Lower leg skin (tissue), 3 donors: Measurements from ENCODE around the gene VSX1.

Experiments
- POLR2A ChIP-seq, 2 donors: fragments of 450-650 bp; IDR thresholded peaks; one replicate each; pipeline ENCODE4 v1.6.1; 2016 to 2017; ENCODE audit warnings: antibody characterized with exemption in 2 of 2, mild to moderate bottlenecking in 1 of 2, moderate library complexity in 1 of 2
- TF ChIP-seq, protein P1 (sequence below), 3 donors: fragments of 450-650 bp; IDR thresholded peaks; one replicate each; pipeline ENCODE4 v1.5.1; 2016; ENCODE audit warnings: antibody characterized with exemption in 3 of 3, mild to moderate bottlenecking in 3 of 3, moderate library complexity in 2 of 3

DNA sequence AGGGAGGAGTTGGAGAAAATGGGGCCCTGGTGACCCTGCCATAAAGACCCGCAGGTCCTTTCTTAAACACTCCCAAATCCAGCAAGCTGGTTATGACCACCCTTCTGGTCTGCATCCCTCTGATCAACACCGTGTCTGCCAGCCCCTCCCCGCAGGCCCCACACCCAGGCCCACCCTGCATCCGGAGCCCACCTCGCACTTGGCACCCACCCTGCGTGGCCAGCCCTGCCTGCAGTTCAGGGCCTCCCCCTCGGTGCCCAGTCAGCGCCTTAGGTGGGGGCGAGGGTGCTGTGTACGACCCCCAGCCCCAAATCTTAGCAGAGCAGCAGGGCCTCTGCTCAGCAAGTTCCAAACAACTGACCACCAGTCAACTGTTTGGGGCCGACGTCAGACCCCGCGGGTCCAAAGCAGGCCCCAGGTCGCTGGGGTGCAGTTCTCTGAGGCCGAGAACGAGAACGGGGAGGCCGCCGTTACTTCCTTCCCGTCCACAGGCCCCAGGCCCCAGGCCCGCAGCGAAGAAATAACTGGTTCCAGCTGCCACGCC is 25.2 kb downstream of the VSX1 start:
- TF ChIP-seq, protein P1, sequence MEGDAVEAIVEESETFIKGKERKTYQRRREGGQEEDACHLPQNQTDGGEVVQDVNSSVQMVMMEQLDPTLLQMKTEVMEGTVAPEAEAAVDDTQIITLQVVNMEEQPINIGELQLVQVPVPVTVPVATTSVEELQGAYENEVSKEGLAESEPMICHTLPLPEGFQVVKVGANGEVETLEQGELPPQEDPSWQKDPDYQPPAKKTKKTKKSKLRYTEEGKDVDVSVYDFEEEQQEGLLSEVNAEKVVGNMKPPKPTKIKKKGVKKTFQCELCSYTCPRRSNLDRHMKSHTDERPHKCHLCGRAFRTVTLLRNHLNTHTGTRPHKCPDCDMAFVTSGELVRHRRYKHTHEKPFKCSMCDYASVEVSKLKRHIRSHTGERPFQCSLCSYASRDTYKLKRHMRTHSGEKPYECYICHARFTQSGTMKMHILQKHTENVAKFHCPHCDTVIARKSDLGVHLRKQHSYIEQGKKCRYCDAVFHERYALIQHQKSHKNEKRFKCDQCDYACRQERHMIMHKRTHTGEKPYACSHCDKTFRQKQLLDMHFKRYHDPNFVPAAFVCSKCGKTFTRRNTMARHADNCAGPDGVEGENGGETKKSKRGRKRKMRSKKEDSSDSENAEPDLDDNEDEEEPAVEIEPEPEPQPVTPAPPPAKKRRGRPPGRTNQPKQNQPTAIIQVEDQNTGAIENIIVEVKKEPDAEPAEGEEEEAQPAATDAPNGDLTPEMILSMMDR (IDR thresholded peaks at IDR 0.05) = no peak
- TF ChIP-seq POLR2A (IDR thresholded peaks at IDR 0.05) = no peak
